OCI-LY3 (cell line): ENCODE results near the gene KCNAB1.

Experiments used
- H2AFZ ChIP-seq: fragments of 200-600, 300-600 bp; shearing (Covaris generic); 2 replicates; pipeline ENCODE4 v1.6.0; 2014; ENCODE audit warnings: antibody characterized with exemption, low read depth, low read length
- H3K27ac ChIP-seq: fragments of 200-600, 300-600 bp; sonication (generic); 2 replicates; pipeline ENCODE4 v1.5.1; 2014; ENCODE audit warnings: mild to moderate bottlenecking, low read length, moderate library complexity, mixed read lengths
- H3K27me3 ChIP-seq: fragments of 200-600, 300-600 bp; sonication (generic); 2 replicates; pipeline ENCODE4 v1.6.1; 2014; ENCODE audit warnings: low read depth, low read length, mixed read lengths
- H3K36me3 ChIP-seq: fragments of 200-600, 300-600 bp; sonication (generic); replicated peaks from 2 replicates; pipeline ENCODE3; 2014; ENCODE audit warnings: low read depth, low read length, mixed read lengths
- H3K4me1 ChIP-seq: fragments of 300-600, 200-600 bp; sonication (generic); 2 replicates; pipeline ENCODE4 v1.6.1; 2014; ENCODE audit warnings: low read length, mixed read lengths
- H3K4me2 ChIP-seq: fragments of 200-600, 300-600 bp; sonication (generic); 2 replicates; pipeline ENCODE4 v1.6.1; 2014; ENCODE audit warnings: low read length, mixed read lengths
- H3K4me3 ChIP-seq: fragments of 300-600, 200-600 bp; sonication (generic); 2 replicates; pipeline ENCODE4 v1.5.1; 2014; ENCODE audit warnings: antibody characterized with exemption, mild to moderate bottlenecking, low read length, moderate library complexity
- H3K79me2 ChIP-seq: fragments of 300-600, 200-600 bp; shearing (Covaris generic); 2 replicates; pipeline ENCODE4 v1.6.1; 2014; ENCODE audit warnings: mild to moderate bottlenecking, low read length, mixed read lengths
- H3K9ac ChIP-seq: fragments of 300-600, 200-600 bp; shearing (Covaris generic); 2 replicates; pipeline ENCODE4 v1.6.0; 2014; ENCODE audit warnings: mild to moderate bottlenecking, low read length, moderate library complexity
- H3K9me3 ChIP-seq: fragments of 200-600, 300-600 bp; shearing (Covaris generic); 2 replicates; pipeline ENCODE4 v1.6.1; 2014; ENCODE audit warnings: low read length, mixed read lengths; ENCODE audit not compliant: insufficient read depth
- H4K20me1 ChIP-seq: fragments of 200-600, 300-600 bp; sonication (generic); 2 replicates; pipeline ENCODE4 v1.6.1; 2016; ENCODE audit warnings: low read length, mixed read lengths; ENCODE audit not compliant: insufficient read depth
- CTCF ChIP-seq: fragments of 200-600, 300-600 bp; sonication (generic); IDR thresholded peaks from 2 replicates; pipeline ENCODE4 v1.5.1; 2014; ENCODE audit warnings: antibody characterized with exemption, low read length, low read depth
- EZH2phosphoT487 ChIP-seq: fragments of 200-600 bp; shearing (Covaris generic); IDR thresholded peaks from 2 replicates; pipeline ENCODE4 v1.6.1; 2018; ENCODE audit warnings: antibody characterized with exemption, mixed run types, low read depth

Gene KCNAB1

GRCh38 chr3:156285626-156286025 lies 165.2 kb downstream of the KCNAB1 start:
- no peaks in the 10 kb centered on the region for H3K36me3 ChIP-seq
- no peaks in the 10 kb centered on the region for H3K4me1 ChIP-seq
- no peak overlapping the region for H3K4me2 ChIP-seq
- H3K79me2 ChIP-seq = no peaks in the 10 kb centered on the region
- H3K27ac ChIP-seq = no peak overlapping the region
- no peak overlapping the region for H3K9ac ChIP-seq
- no peak overlapping the region for H3K4me3 ChIP-seq
- H3K9me3 ChIP-seq = no peaks in the 10 kb centered on the region
- H2AFZ ChIP-seq = no peak overlapping the region
- H4K20me1 ChIP-seq = no peaks in the 10 kb centered on the region
- H3K27me3 ChIP-seq = no peaks in the 10 kb centered on the region
- no peak for TF ChIP-seq CTCF
- TF ChIP-seq EZH2phosphoT487 = no peak

GRCh38 chr3:156290924-156291271 lies 170.5 kb downstream of the KCNAB1 start:
- H3K4me1 ChIP-seq = no peaks in the 10 kb centered on the region
- H3K4me2 ChIP-seq = no peak overlapping the region
- H3K9ac ChIP-seq = no peak overlapping the region
- H3K27ac ChIP-seq = no peak overlapping the region
- no peak overlapping the region for H2AFZ ChIP-seq
- TF ChIP-seq EZH2phosphoT487 = no peak
- TF ChIP-seq CTCF = no peak
- no peak overlapping the region for H3K4me3 ChIP-seq
- H3K36me3 ChIP-seq = no peaks in the 10 kb centered on the region
- no peaks in the 10 kb centered on the region for H3K79me2 ChIP-seq
- H3K9me3 ChIP-seq = no peaks in the 10 kb centered on the region
- no peaks in the 10 kb centered on the region for H4K20me1 ChIP-seq
- H3K27me3 ChIP-seq = no peaks in the 10 kb centered on the region

GRCh38 chr3:156291272-156292123 lies 171.1 kb downstream of the KCNAB1 start:
- Histone ChIP-seq H3K9me3 (no peaks in the 10 kb centered on the region), H3K79me2 (no peaks in the 10 kb centered on the region), H3K27ac (no peak overlapping the region), H3K4me3 (no peak overlapping the region), H3K4me2 (no peak overlapping the region), H4K20me1 (no peaks in the 10 kb centered on the region), H3K36me3 (no peaks in the 10 kb centered on the region), H3K4me1 (no peaks in the 10 kb centered on the region), H3K9ac (no peak overlapping the region), H3K27me3 (no peaks in the 10 kb centered on the region), H2AFZ (no peak overlapping the region)
- TF ChIP-seq EZH2phosphoT487 (no peak), CTCF (no peak)

- Histone ChIP-seq H3K27ac (no peak overlapping the region), H3K36me3 (no peaks in the 10 kb centered on the region), H3K9me3 (no peaks in the 10 kb centered on the region), H3K4me1 (no peaks in the 10 kb centered on the region), H2AFZ (no peak overlapping the region), H3K4me2 (no peak overlapping the region), H3K27me3 (no peaks in the 10 kb centered on the region), H3K79me2 (no peaks in the 10 kb centered on the region), H4K20me1 (no peaks in the 10 kb centered on the region), H3K9ac (no peak overlapping the region), H3K4me3 (no peak overlapping the region)
- TF ChIP-seq CTCF = no peak
- TF ChIP-seq EZH2phosphoT487 = no peak
Measured at GRCh38 chr3:156293566-156293965, 173.2 kb downstream of the KCNAB1 start.
